Keratinocyte (primary cell): ENCODE results near the gene TPRN.

Experiments
- EZH2 ChIP-seq: IDR thresholded peaks from one replicate; pipeline ENCODE4 v1.6.1; 2012; ENCODE audit warnings: inconsistent platforms, mild to moderate bottlenecking, low read length, moderate library complexity
- TF ChIP-seq, protein P1 (sequence below), 3 experiments: IDR thresholded peaks in 1 of 3; conservative IDR thresholded peaks in 1 of 3; optimal IDR thresholded peaks in 1 of 3; 2 replicates in 2 of 3; 3 replicates in 1 of 3; pipeline versions ENCODE3 to v1.5.1; 2011; ENCODE audit warnings: low read length in 3 of 3, mild to moderate bottlenecking in 3 of 3, moderate library complexity in 2 of 3, control low read depth in 1 of 3, inconsistent platforms in 1 of 3; ENCODE audit not compliant: insufficient read depth in 2 of 3; ENCODE audit errors: extremely low read depth in 1 of 3

DNA sequence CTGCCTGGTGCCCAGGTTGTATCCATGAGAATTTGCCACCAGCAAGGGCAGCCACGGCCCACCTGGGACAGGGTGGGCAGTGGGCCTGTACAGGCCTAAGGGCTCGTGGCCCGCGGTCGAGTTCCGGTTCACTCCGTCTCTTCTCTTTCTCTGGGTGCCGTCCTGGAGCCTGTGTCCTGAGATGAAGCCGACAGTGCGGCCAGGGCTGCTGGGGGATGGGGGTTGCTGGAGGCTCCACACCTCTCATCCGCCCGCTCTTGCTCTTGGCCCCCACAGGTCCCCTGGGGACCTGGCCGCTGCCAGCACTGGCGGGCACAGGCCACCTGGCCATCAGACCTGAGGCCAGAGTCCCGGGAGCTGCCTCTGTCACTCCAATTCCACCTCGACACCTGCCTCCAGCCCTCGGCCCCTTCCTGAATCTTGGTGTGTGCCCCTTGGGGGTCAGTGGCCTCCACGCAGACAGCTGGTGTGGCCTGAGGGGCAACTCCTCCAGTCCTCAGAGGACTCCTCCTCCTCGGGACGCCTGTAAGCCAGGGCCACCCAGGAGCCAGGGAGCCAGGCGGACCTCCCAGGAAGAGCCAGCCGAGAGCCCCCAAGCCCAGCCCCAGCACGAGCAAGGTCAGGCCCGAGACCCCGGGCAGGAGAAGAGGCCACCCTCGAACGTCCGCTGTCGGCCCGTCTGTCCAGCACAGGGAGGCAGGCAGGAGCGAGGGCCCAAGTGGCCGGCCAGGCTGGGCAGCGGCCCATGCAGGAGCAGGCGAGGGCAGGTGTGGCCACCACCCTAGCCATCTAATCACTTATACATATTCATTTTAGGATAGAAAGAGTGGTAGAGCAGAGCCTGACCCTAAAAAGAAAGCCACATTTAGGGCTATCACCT lies 35.9 kb downstream of the TPRN start:
- TF ChIP-seq, protein P1, sequence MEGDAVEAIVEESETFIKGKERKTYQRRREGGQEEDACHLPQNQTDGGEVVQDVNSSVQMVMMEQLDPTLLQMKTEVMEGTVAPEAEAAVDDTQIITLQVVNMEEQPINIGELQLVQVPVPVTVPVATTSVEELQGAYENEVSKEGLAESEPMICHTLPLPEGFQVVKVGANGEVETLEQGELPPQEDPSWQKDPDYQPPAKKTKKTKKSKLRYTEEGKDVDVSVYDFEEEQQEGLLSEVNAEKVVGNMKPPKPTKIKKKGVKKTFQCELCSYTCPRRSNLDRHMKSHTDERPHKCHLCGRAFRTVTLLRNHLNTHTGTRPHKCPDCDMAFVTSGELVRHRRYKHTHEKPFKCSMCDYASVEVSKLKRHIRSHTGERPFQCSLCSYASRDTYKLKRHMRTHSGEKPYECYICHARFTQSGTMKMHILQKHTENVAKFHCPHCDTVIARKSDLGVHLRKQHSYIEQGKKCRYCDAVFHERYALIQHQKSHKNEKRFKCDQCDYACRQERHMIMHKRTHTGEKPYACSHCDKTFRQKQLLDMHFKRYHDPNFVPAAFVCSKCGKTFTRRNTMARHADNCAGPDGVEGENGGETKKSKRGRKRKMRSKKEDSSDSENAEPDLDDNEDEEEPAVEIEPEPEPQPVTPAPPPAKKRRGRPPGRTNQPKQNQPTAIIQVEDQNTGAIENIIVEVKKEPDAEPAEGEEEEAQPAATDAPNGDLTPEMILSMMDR (optimal IDR thresholded peaks at IDR 0.05 in 1 of 3, IDR thresholded peaks at IDR 0.05 in 1 of 3, conservative IDR thresholded peaks at IDR 0.05 in 1 of 3; ENCODE audit: extremely low read depth in 1 of 3, insufficient read depth in 2 of 3, low read length in 3 of 3), result no peak
- no peak for TF ChIP-seq EZH2
